Renal cortex interstitium (tissue), 11 donors: ENCODE measurements around the gene FOXN1. TPM values are rescaled to one million over a fixed set of nuclear protein-coding genes. Genes with fewer than 3 reads are reported as not detected.

Experiments used
- DNase-seq, 11 donors: peaks; one replicate each; pipeline ENCODE4 v3.0.0-alpha.2; 2013; ENCODE audit warnings: low read depth in 9 of 11, low spot score in 4 of 11; ENCODE audit errors: extremely low read depth in 1 of 11
- polyA plus RNA-seq, 3 donors: library from polyadenylated mRNA; unstranded; fragments of 120-200 nt; gene quantifications; one replicate each; pipeline ENCODE4 v1.2.1, GENCODE V29; 2013; ENCODE audit not compliant: insufficient read length in 3 of 3

FOXN1 gene
- polyA plus RNA-seq, 3 donors: 0.49 to 0.92 (median 0.68) TPM

- DNase-seq: no peak
Measured at GRCh38 chr17:28497931-28498330, 8.2 kb upstream of the FOXN1 start.

DNA sequence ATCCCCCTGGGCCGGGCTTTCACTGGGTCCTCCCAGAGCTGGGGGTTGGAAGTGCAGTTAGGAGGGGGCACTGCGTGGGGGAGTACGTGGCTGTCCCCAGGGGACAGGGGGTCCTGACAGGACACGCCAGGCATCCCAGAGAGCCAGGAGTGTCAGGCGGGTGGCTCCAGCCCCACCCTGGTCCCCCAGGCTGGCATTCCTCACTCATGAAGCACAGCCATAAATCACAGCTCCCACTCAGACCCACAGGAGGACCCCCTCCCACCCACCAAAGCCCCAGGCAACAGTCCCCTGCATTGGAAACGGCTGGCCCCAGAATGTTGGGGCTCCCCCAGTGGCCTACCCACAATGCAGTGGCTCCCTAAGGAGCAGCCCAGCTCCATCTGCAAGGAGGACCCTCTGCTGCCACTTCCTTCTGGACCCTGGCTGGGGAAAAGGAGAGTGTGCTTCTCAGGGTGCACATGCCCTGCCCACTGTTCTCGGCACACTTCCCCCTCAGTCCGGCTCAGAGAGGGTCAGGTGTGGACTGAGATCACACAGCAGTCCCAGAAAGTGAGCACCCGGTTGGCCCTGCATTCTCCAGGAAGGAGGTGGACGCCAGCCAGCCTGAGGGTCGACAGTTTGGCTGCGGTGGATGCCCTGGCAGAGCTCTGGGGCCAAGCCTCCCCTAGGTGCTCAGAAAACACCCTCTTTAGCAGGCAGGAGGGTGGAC is 7.3 kb upstream of the FOXN1 start:
- DNase-seq: no peak

- DNase-seq: no peak
Measured at GRCh38 chr17:28499364-28499664, 6.8 kb upstream of the FOXN1 start.

DNA sequence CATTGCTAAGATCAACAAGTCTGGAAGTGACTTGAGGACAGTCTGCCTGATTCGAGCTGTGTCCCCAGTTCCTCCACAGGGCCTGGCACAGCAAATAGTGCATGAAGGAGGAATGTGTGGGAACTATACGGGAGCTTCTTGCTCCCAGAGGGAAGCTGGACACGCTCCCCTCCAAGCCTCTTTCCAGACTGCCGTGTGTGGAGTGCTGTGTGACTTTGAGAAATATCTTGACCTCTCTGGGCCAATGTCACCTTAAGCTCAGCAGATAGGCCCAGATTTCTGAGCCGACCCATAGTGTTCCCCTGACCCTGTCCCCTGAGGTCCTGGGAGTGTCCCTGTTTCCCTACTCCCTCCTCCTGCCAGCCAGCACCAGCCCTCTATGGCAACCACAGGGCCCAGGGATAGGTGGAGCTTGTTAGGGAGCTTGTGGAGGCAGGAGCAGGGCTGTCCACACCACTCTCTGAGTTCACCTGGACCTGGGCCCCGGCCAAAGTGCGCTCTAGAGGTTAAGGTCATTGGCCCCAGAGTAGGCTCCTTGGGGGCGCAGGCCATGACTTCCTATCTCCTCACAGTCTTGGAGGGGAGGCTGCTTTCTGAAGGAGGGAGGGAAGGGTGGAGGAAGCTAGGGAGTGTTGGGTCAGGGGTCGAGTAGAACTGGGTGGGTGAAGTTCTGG is 6.3 kb upstream of the FOXN1 start:
- no peak for DNase-seq

GRCh38 chr17:28500712-28501379 is 5.3 kb upstream of the FOXN1 start:
- DNase-seq: no peak

GRCh38 chr17:28501421-28502284 is 4.5 kb upstream of the FOXN1 start:
- DNase-seq: no peak

DNA sequence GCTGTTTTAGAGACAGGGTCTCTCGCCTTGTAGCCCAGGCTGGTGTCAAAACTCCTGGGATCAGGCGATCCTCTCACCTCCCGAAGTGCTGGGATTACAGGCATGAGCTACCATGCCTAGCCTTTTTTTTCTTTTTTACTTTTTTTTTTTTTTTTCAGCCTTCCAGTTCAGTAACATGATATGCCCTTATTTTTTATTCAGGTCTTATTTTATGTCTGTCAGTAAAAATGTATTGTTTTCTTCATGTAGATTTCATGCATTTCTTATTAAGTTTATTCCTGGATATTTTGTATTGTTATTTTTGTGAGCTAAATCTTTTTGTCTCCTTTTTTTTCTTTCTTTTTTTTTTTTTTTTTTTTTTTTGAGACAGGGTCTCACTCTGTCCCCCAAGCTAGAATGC is 2.7 kb upstream of the FOXN1 start:
- no peak for DNase-seq

GRCh38 chr17:28506763-28507487 is 777 bp downstream of the FOXN1 start:
- no peak for DNase-seq

- no peak for DNase-seq
Measured at GRCh38 chr17:28507567-28508203, 1.5 kb downstream of the FOXN1 start.

- DNase-seq: no peak
Measured at GRCh38 chr17:28508211-28508724, 2.1 kb downstream of the FOXN1 start.

- no peak for DNase-seq
Measured at GRCh38 chr17:28509789-28510188, 3.6 kb downstream of the FOXN1 start.

GRCh38 chr17:28511858-28512461 is 5.8 kb downstream of the FOXN1 start:
- no peak for DNase-seq

- DNase-seq: no peak
Measured at GRCh38 chr17:28513476-28513875, 7.3 kb downstream of the FOXN1 start.

DNA sequence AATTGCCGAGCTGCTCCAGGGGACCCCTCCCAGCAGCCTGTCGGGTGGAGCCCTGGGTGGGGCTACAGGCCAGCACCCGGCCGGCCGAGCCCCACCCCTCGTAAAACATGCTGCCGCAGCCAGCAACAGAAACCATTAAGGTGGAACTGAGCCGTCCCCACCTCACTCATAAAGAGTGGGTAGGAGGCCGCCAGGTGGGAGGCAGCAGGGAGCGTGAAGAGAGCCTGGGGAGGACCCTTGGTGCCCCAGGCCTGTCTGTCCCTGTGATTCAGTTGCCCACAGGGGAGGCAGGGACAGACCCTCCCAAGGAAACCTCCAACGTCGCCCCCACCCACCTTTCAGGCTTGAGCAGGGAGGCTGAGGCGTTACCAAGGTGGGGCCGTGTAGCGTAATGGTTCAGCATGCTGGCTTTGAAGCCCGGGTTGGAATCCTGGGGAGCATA is 8.4 kb downstream of the FOXN1 start:
- no peak for DNase-seq

GRCh38 chr17:28515518-28515917 is 9.4 kb downstream of the FOXN1 start:
- DNase-seq: no peak

DNA sequence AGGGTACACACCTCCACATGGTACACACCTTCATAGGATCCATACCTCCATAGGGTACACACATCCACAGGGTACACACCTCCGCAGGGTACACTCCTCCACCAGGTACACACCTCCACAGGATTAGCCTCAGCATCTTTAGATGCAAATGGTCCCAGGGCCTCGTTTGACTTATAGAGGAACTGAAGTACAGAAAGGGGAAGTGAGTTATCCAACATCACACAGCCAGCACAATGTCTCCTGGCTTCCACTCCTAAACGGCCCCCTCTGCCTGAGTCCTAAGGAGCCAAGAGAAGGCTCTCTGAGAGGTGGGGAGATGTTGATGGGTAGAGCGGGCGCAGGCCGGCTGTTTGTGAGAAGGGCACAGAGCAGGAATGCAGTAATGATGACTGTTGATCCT is 12.0 kb downstream of the FOXN1 start:
- no peak for DNase-seq

GRCh38 chr17:28518578-28518977 is 12.4 kb downstream of the FOXN1 start:
- no peak for DNase-seq

- DNase-seq: no peak
Measured at GRCh38 chr17:28519236-28519635, 13.1 kb downstream of the FOXN1 start.
